IPS-15b (cell line): ENCODE measurements around the gene INHBC.
A peak's percentile ranks its signal among the peaks of the same experiment; 100 is the strongest.

Experiments
- H3K27me3 ChIP-seq: one replicate; pipeline ENCODE4 v1.6.1; 2013; ENCODE audit warnings: low read length; ENCODE audit not compliant: control insufficient read depth, insufficient read depth
- H3K36me3 ChIP-seq: one replicate; pipeline ENCODE4 v1.6.1; 2013; ENCODE audit warnings: low read length; ENCODE audit not compliant: control insufficient read depth, insufficient read depth
- H3K4me1 ChIP-seq: one replicate; pipeline ENCODE4 v1.6.1; 2013; ENCODE audit warnings: mild to moderate bottlenecking, low read length; ENCODE audit not compliant: control insufficient read depth, insufficient read depth
- H3K4me3 ChIP-seq: one replicate; pipeline ENCODE4 v1.5.1; 2013; ENCODE audit warnings: low read depth, low read length
- H3K9ac ChIP-seq: one replicate; pipeline ENCODE4 v1.6.1; 2013; ENCODE audit warnings: low read depth, mild to moderate bottlenecking, low read length
- H3K9me3 ChIP-seq: one replicate; pipeline ENCODE4 v1.6.1; 2013; ENCODE audit warnings: mild to moderate bottlenecking, low read length; ENCODE audit not compliant: control insufficient read depth, insufficient read depth

The INHBC gene

GRCh38 chr12:57473392-57473791 is 38.8 kb downstream of the INHBC start:
- Histone ChIP-seq H3K4me1 (peaks cover 6% of the 10 kb centered on the region), H3K36me3 (peaks cover 12% of the 10 kb centered on the region), H3K9me3 (no peaks in the 10 kb centered on the region), H3K4me3 (no peak overlapping the region), H3K9ac (no peak overlapping the region), H3K27me3 (peaks cover 56% of the 10 kb centered on the region)

GRCh38 chr12:57473886-57474285 is 39.3 kb downstream of the INHBC start:
- no peak overlapping the region for H3K4me3 ChIP-seq
- peaks cover 6% of the 10 kb centered on the region for H3K4me1 ChIP-seq
- peaks cover 59% of the 10 kb centered on the region for H3K27me3 ChIP-seq

GRCh38 chr12:57474430-57474829 is 39.8 kb downstream of the INHBC start:
- peaks cover 7% of the 10 kb centered on the region for H3K36me3 ChIP-seq
- no peak overlapping the region for H3K4me3 ChIP-seq
- peaks cover 62% of the 10 kb centered on the region for H3K27me3 ChIP-seq
- no peaks in the 10 kb centered on the region for H3K9me3 ChIP-seq
- peaks cover 6% of the 10 kb centered on the region for H3K4me1 ChIP-seq
- H3K9ac ChIP-seq: no peak overlapping the region

More at GRCh38 chr12:57473886-57474285, 39.3 kb downstream of the INHBC start:
- H3K9ac ChIP-seq: no peak overlapping the region
- no peaks in the 10 kb centered on the region for H3K9me3 ChIP-seq
- H3K36me3 ChIP-seq: peaks cover 12% of the 10 kb centered on the region

GRCh38 chr12:57474862-57475261 is 40.3 kb downstream of the INHBC start:
- Histone ChIP-seq H3K36me3 (peaks cover 5% of the 10 kb centered on the region), H3K4me3 (peak overlapping the region; percentile 45), H3K4me1 (peaks cover 6% of the 10 kb centered on the region), H3K27me3 (peaks cover 63% of the 10 kb centered on the region), H3K9ac (no peak overlapping the region), H3K9me3 (no peaks in the 10 kb centered on the region)

DNA sequence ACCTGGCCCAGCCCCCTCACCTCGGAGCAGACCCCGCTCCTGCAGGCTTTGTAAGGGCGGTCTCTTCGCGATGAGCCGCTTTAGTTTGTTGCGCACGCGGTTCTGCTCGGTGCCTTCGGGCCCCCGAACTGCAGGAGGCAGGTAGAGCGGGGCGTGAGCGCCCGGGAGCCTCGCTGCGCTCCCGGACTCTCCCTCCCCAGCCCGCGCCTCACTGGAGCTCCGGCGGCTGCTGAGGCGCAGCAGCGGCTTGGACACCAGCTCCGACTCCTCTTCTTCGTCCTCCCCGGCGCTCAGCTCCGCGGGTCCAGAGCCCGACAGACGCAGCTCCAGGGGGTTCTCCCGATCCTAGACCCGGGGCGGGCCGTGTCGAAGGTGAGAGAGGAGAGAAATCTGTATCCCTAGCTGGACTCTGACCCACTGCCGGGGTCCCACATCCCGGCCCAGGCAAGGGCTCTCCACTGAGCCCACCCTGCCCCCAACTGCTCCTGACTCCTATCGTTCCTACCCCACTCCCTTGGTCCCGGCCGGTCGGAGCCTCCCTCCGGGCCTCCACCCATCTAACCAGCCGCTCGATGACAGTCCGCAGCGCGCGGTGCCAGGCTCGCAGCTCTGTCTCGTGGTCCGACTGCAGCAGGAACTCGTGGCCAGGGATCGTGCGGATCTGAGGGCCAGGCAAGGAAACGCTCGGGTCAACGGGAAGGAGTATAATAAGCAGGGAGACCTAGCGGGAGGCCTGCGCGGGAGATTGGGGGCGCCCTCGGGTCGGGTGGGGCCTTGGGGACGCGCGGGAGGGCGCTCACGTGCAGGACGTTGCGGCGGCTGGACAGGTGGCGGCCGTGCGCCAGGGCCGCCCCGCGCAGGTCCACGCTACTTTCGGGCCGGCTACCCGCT is 40.9 kb downstream of the INHBC start:
- H3K4me3 ChIP-seq: peak overlapping the region; percentile 45
- H3K4me1 ChIP-seq: peaks cover 6% of the 10 kb centered on the region
- peaks cover 1% of the 10 kb centered on the region for H3K36me3 ChIP-seq
- no peaks in the 10 kb centered on the region for H3K9me3 ChIP-seq
- H3K27me3 ChIP-seq: peaks cover 64% of the 10 kb centered on the region
- H3K9ac ChIP-seq: no peak overlapping the region

- Histone ChIP-seq H3K4me3 (peak overlapping the region; percentile 45), H3K36me3 (no peaks in the 10 kb centered on the region), H3K9me3 (no peaks in the 10 kb centered on the region), H3K27me3 (peaks cover 65% of the 10 kb centered on the region), H3K4me1 (peaks cover 6% of the 10 kb centered on the region), H3K9ac (no peak overlapping the region)
Observed at GRCh38 chr12:57476162-57476992, 41.8 kb downstream of the INHBC start.

- Histone ChIP-seq H3K4me3 (no peak overlapping the region), H3K4me1 (peaks cover 6% of the 10 kb centered on the region), H3K36me3 (no peaks in the 10 kb centered on the region), H3K9ac (no peak overlapping the region), H3K27me3 (peaks cover 60% of the 10 kb centered on the region), H3K9me3 (no peaks in the 10 kb centered on the region)
Observed at GRCh38 chr12:57476993-57477709, 42.6 kb downstream of the INHBC start.

- Histone ChIP-seq H3K4me3 (no peak overlapping the region), H3K27me3 (peaks cover 52% of the 10 kb centered on the region), H3K4me1 (peaks cover 6% of the 10 kb centered on the region), H3K36me3 (no peaks in the 10 kb centered on the region), H3K9ac (no peak overlapping the region), H3K9me3 (no peaks in the 10 kb centered on the region)
Observed at GRCh38 chr12:57477710-57478681, 43.4 kb downstream of the INHBC start.

DNA sequence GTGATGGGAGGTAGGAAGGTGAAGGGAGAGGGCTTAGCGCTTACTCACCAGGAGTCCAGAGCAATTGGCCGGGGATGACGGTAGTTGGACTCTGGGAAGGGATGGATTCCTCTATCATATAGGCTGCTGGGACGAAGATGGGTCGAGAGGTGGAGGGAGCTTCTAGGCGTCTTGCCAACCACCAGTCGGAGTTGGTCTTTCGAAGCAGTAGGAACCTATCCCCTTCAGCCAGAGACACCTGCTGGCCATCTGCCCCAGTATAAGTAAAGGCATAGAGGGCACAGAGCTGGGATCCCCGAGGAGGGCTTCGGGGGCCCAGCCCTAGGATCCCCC is 44.4 kb downstream of the INHBC start:
- Histone ChIP-seq H3K4me1 (peaks cover 11% of the 10 kb centered on the region), H3K9me3 (no peaks in the 10 kb centered on the region), H3K4me3 (no peak overlapping the region), H3K27me3 (peaks cover 44% of the 10 kb centered on the region), H3K9ac (no peak overlapping the region), H3K36me3 (no peaks in the 10 kb centered on the region)

DNA sequence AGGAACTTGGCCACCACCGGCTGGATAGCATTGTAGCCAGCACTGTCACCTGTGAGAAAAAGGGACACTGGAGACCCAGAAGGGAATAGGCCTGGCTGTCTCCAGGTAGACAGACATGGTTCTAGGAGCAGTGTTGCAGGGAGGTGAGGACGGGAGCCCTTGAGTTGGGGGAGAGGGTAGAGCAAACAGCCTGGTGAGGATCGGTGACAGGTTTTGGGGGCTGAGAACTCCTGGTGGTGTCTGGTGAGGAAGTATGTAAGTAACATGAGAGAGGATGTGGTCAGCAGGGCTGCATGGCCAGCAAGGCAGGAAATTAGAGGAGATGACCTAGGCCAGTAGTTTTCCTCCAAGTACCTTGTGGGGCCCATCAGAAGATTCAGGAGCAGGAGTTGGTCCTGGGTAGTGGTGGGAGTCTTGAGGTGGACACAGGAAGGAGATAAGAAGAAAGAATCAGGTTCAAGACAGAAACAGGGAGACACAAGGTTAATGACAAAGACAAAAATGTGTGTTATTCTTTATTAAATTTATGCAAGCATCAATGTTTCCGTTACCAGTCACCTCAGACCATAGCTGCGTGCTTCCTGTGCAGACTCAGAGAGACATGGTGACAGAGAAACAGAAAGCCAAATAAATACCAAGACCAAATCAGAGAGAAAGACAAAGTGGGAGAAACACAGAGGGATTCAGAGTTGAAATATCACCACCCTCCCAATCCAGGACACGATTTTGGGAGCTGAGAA is 45.0 kb downstream of the INHBC start, which contains the start of gene ARHGAP9:
Gene ARHGAP9 (minus strand): TSS at position 491 of the 740 bp plus-strand sequence. CDS start 460 bp downstream, at position 31.
- peaks cover 11% of the 10 kb centered on the region for H3K4me1 ChIP-seq
- H3K9ac ChIP-seq: no peak within 1 kb of the TSS
- H3K9me3 ChIP-seq: no peaks in the 10 kb centered on the region
- H3K4me3 ChIP-seq: no peak within 1 kb of the TSS
- peaks cover 39% of the 10 kb centered on the region for H3K27me3 ChIP-seq
- no peaks in the 10 kb centered on the region for H3K36me3 ChIP-seq
